ENCODE results near the gene FALEC. TPM values are rescaled to one million over a fixed set of nuclear protein-coding genes. Genes with fewer than 3 reads are reported as not detected.

The FALEC gene
- total and polyA plus RNA-seq, 9 of the 15 experiments (the other 6 are each of a cell fraction or from before 2014, with no cell fraction given), result 0.15 to 1.8 (median 0.53) TPM; not detected in 5

- TF ChIP-seq ARID4B (CRISPR knock-in tag; IDR thresholded peaks at IDR 0.05) (no peak), ZKSCAN1 (IDR thresholded peaks at IDR 0.05; ENCODE audit: low read depth, low read length) (no peak), RAD21 (CRISPR knock-in tag; conservative IDR thresholded peaks at IDR 0.05 in 1 of 2, IDR thresholded peaks at IDR 0.05 in 1 of 2) (peak in 1 of 2 experiments; percentile 7; a peak in 1 of 4 replicates), RFX1 (IDR thresholded peaks at IDR 0.05) (0 out of 2 replicates have a peak, but pooled peaks have one; percentile 11), IRF2 (CRISPR knock-in tag; IDR thresholded peaks at IDR 0.05) (no peak), BCLAF1 (IDR thresholded peaks at IDR 0.05; ENCODE audit: borderline replicate concordance in 1 of 2, control insufficient read depth in 1 of 2, low read depth in 2 of 2, low read length in 1 of 2) (peak in 1 of 2 experiments; percentile 65; a peak in 1 of 4 replicates), ZNF79 (CRISPR knock-in tag; IDR thresholded peaks at IDR 0.05; ENCODE audit: low read depth) (no peak), KLF13 (tag; IDR thresholded peaks at IDR 0.05; ENCODE audit: borderline replicate concordance, low read depth) (no peak), ZFX (CRISPR knock-in tag; IDR thresholded peaks at IDR 0.05) (peak; percentile 12; the same call in 1 of the 2 replicates)
Observed at GRCh38 chr1:150576794-150577556, 61.4 kb downstream of the FALEC start (continued).

All from K562 (cell line).